Esophagus muscularis mucosa (tissue), 3 donors: ENCODE data around the gene AFM.

Experiments
- CTCF ChIP-seq, 3 experiments: fragments of 200-600 bp in 2 of 3; fragments of 450-650 bp in 1 of 3; sonication (generic) in 2 of 3; IDR thresholded peaks; one replicate each; pipeline ENCODE4 v1.5.1; 2017 to 2019; ENCODE audit warnings: antibody characterized with exemption in 3 of 3, mild to moderate bottlenecking in 2 of 3, moderate library complexity in 1 of 3
- POLR2A ChIP-seq: fragments of 450-650 bp; IDR thresholded peaks from one replicate; pipeline ENCODE4 v1.6.1; 2017; ENCODE audit warnings: antibody characterized with exemption, moderate library complexity, mild to moderate bottlenecking, low read depth

GRCh38 chr4:73435984-73436383 lies 45.6 kb upstream of the AFM start, which contains the start of gene AFP:
- TF ChIP-seq CTCF (IDR thresholded peaks at IDR 0.05), result no peak
- TF ChIP-seq POLR2A, result no peak
